D721Med (cell line): ENCODE data around the gene ATP6V1F.

ENCODE experiments used
- DNase-seq: peaks from one replicate; pipeline ENCODE4 v3.0.0; 2011; ENCODE audit warnings: low spot score; ENCODE audit not compliant: insufficient read length
- FAIRE-seq: peaks from 2 replicates; lab custom pipeline; 2011; peaks lifted over from hg19 to GRCh38; lab: Jason Lieb, UNC
- TF ChIP-seq, protein P1 (sequence below): IDR thresholded peaks from 2 replicates; pipeline ENCODE4 v1.5.1; 2012; ENCODE audit warnings: mild to moderate bottlenecking, control low read depth; ENCODE audit not compliant: insufficient read depth; ENCODE audit errors: missing control alignments

Gene ATP6V1F

GRCh38 chr7:128881458-128882125 lies 18.9 kb downstream of the ATP6V1F start:
- TF ChIP-seq, protein P1, sequence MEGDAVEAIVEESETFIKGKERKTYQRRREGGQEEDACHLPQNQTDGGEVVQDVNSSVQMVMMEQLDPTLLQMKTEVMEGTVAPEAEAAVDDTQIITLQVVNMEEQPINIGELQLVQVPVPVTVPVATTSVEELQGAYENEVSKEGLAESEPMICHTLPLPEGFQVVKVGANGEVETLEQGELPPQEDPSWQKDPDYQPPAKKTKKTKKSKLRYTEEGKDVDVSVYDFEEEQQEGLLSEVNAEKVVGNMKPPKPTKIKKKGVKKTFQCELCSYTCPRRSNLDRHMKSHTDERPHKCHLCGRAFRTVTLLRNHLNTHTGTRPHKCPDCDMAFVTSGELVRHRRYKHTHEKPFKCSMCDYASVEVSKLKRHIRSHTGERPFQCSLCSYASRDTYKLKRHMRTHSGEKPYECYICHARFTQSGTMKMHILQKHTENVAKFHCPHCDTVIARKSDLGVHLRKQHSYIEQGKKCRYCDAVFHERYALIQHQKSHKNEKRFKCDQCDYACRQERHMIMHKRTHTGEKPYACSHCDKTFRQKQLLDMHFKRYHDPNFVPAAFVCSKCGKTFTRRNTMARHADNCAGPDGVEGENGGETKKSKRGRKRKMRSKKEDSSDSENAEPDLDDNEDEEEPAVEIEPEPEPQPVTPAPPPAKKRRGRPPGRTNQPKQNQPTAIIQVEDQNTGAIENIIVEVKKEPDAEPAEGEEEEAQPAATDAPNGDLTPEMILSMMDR, result no peak
- FAIRE-seq (no peak), DNase-seq (no peak)

DNA sequence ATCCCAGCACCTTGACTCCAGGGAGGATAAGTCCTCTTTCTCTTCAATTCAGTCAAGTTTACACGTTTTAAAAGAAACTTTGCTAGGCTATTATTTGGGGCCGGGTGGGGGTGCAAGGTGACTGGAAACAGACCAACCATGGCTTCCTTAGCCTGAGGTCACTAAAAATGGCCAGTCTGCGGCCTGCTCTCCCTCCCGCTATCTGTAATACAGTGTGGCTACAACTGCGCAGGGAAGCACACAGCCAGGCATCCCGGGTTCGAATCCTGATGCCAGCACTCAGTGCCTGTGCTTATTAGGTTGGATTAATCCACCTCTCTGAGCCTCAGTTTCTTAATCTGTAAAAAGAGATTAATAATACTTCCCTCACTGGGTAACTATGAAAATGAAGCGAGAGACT lies 19.5 kb downstream of the ATP6V1F start:
- DNase-seq (no peak), FAIRE-seq (no peak)

DNA sequence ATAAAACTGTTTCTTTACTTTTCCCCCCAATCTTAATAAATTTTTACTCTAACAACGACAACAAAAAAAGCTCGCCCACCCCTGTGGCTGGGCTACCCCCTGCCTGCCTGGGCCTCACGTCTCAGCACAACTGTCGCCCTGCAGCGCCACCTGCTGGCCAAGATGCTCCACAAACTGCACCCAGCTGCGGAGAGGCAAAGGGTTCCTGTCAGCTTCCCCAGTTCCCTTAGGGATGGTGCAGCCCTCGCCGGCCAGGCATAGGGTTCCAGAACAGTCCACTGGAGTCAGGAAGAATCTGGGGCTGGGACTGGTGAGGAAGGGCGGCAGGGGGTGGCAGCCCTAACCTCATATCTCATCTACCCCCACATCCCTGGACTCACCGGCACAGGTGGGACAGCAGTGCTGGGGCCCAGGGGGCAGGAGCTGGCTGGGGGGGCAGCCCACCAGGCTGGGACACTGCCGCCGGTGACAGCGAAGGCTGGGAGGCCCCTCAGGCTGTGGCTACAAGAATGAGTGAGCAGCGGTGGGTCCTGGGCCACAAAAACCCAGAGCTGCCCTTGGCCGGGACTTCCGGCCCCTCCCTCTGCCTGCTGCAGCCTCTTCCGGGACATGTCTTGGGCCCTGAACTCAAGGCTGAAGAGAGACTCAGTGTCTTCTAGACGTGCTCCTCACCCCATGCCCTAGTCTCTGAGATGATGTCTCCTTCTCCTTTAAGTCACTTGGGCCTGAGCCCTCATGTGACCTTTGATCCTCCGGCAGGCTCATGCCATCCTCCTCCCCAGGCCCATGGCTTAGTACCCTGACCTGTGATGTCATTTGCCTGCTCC lies 21.2 kb downstream of the ATP6V1F start:
- TF ChIP-seq, protein P1, result peak; percentile 88
- FAIRE-seq, result no peak
- DNase-seq, result peak; percentile 97

More for the DNA sequence above, 19.5 kb downstream of the ATP6V1F start:
- TF ChIP-seq, protein P1, result no peak

DNA sequence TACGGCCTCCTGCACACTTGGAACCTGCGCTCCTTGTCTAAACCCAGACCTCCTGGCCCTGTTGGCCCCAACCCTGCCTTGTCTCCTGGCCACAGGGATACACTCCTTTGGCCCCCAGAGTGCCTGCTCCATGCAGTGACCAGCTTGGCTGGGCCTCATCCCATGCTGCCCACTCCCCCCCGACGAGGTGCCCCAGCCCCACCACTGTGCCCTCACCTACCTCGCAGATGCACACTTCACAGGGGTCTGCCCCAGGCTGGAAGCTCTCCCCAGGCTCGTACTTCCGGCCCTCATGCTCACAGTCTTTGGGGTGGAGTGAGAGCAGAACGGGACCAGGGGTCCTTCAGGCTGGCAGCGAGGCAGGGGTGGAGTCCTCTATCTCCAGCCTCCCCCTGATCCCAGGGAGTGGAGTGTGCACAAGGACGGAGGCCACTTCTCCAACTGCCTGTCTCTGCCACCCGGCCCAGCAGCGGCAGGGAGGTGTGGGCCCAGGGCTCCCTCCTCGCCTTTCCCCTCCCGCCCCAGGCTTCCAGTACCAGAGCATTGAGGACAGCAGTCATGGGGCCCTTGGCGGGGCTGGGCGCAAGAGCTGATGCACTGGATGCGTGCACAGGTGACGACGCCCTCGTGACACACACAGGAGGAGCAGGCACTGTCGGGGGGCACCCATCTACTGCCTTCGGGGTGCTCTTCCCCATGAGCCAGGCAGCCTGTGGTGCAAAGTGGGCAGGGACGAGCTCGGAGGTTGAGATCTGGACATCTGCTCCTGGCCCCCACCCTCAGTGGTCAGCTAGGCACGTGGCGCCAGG lies 22.1 kb downstream of the ATP6V1F start:
- DNase-seq, result no peak
- TF ChIP-seq, protein P1, result no peak
- FAIRE-seq, result no peak

- TF ChIP-seq, protein P1, result no peak
- no peak for DNase-seq
- no peak for FAIRE-seq
These were observed 22.9 kb downstream of the ATP6V1F start for GRCh38 chr7:128885370-128886187.

- no peak for FAIRE-seq
- no peak for DNase-seq
- TF ChIP-seq, protein P1, result no peak
These were observed 23.9 kb downstream of the ATP6V1F start for GRCh38 chr7:128886391-128887168.
